Limb (tissue), 2 donors: Measurements from ENCODE around the gene RIBC2.
A peak's percentile ranks its signal among the peaks of the same experiment; 100 is the strongest.
"Not testable (repeated sequence)": the region's sequence is repeated elsewhere in the genome, so short reads cannot be mapped to it uniquely, and the experiment has no call there.

Experiments
- DNase-seq, 2 donors: peaks; one replicate each; pipeline ENCODE4 v3.0.0-alpha.2; 2016; ENCODE audit errors: extremely low spot score in 2 of 2

RIBC2 gene

DNA sequence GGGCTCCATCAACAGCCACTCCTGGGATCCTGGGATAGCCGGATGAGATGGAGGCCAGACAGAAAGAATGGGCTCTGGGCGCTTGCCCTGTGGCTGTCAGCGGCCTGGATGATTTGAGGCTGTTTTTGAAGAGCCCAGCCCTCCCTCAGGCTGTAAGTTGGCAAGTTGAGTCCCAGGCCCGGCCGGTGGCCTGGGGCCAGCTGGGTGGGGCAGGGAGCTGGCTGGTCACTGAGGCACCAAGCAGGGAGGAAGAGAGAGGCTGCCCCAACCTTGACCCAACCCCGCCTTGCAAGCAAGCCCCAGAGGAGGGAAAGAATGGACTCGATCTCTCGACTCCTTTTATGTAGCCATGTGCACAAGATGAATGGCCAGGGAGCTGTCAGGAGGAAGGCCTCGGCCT lies 34.9 kb downstream of the RIBC2 start:
- DNase-seq = peak; percentile 41 to 59

DNA sequence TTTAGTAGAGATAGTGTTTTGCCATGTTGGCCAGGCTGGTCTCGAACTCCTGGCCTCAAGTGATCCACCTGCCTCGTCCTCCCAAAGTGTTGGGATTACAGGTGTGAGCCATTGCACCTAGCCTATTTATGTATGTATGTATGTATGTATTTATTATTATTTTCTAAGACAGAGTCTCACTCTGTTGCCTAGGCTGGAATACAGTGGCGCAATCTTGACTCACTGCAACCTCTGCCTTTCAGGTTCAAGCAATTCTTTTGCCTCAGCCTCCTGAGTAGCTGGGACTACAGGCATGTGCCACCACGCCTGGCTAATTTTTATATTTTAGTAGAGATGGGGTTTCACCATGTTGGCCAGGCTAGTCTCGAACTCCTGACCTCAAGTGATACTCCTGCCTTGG lies 35.9 kb downstream of the RIBC2 start:
- DNase-seq = not testable (repeated sequence)

DNA sequence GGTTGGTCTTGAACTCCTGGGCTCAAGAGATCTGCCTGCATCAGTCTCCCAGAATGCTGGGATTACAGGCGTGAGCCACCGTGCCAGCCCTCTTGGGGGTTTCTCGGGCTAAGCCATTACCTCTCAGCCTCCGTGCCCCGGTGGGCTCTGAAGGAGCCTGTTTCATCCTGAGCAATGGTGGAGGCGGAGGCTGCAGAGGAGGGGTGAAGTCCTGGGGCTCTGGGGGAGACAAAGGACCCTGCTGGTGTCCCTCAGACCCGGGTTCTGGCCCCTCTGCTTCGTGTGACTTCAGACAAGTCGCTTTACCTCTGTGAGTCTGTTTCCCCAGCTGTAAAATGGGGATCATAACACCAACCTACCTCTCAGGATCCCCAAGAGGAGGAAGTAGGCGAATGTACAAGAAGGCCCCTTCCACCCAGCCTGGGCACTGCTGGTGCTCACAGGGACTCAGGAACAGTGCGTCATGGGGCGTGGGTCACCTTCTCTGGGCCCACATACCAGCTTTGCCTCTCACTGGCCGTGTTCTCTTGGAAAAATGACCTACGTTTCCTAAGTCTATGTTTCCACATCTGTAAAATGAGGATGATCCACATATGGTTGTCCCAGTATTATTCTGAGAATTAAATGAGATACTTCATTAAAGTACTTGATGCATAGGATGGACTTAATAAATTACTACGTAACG lies 36.8 kb downstream of the RIBC2 start:
- no peak for DNase-seq

DNA sequence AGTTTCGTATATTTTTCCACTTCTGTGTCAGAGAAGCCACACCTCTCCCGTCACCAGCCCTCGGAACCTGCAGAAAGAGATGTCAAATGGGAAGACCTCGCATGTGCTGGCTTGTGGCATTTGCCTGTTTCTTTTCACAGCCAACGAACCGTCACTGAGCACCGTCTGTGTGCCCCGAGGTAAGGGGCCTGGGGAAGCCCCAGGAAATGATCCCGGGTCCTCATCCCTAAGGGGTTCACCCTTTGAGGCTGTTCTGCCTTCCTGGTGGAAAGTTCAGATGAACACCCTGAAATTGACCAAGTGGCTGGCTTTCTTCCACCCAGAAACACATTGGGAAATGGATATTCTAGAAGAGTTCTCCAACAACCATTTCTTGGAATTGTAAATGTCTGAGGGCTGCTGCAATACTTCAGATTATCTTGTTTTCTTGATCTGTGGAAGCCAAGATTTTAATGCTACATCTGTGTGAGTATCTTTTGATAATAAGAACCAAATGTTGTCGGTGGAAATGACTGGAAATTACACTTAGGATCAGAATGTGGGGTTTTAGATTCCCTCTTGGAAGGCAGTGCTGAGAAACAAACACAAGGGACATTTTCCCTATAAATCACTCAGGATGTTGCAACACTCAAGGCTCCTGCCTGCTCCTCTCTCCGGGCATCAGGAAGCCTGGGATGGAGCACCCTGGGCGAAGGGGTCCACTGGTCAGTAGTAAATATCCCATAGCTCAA lies 37.6 kb downstream of the RIBC2 start:
- peak; percentile 51 to 82 for DNase-seq

- DNase-seq = peak in 1 of 2 donors; percentile 64
Measured at GRCh38 chr22:45451972-45452371, 38.5 kb downstream of the RIBC2 start.

- DNase-seq = peak in 1 of 2 donors; percentile 36
Measured at GRCh38 chr22:45452565-45453379, 39.3 kb downstream of the RIBC2 start.

- peak in 1 of 2 donors; percentile 20 for DNase-seq
Measured at GRCh38 chr22:45453764-45454163, 40.3 kb downstream of the RIBC2 start.

DNA sequence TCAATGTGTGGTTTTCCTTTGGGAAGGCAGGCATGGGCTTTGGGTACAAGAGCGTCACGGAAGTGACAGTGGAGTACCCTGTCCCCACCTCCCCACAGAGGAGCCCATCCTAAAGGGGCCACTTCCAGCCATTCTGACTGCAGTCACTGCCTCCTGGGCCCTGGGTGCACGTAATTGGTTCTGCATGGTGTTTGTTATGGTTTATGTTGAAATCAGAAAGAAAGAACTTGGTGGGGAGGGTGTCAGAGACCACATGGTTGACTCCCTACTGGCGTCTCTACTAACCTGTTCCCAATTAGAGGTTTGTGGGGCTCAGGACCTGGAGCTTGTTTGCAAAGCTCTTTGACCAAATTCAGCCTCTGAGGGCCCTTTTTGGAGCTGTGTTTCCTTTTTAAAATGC lies 40.8 kb downstream of the RIBC2 start:
- no peak for DNase-seq

DNA sequence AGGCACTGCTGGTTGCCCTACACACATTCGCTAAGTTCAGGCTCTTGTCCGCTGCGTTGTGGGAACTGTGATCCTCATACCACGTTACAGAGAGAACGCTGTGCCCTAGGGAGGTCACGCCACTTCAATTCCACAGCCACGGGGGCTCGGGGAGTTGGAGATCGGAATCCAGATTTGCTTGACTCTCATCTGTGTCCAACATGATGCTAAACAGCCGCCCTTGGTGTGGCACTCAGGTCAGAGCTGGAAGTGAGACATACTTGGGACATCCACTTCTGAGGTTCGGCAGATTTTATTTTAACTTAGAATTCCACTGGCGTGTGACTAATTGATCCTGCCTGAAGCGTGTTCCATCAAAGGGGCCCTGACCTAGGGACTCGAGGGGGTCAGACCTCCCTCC lies 41.7 kb downstream of the RIBC2 start:
- DNase-seq = no peak

DNA sequence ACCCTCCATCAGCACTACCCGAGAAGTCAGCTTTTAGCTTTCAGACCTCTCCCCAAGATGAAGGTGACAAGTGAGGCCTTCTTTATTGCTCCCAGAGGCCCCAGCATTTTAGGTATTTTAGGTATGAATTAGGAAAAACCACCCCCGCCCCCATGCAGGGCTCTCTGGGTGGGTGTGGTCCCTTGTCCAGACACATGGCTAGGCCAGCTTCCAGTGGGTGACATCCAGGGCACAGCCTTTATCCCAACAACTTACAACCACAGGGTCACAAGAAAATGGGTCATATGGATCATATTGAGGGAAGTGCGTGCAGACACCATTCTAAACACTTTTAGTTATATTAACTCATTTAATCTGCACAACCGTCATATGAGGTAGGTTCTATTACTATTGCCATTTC lies 42.1 kb downstream of the RIBC2 start:
- DNase-seq = no peak

DNA sequence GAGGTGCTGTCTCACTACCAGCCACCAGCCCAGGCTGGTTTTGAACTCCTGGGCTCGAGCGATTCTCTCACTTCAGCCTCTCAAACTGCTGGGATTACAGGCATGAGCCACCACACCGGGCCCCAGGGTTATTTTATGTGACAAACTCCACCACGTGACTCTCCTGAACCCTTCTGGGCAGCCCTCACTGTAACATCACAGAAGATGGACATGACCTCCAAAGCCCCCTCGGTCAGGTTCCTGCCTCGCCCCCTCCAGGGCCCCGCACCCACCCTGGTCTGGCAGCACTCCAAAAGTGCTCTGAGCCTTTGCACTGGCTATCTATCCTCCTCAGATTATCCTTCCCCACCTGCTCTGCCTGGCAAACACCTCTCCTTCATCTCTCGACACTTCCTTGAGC lies 43.3 kb downstream of the RIBC2 start:
- no peak for DNase-seq

- DNase-seq = no peak
Measured at GRCh38 chr22:45458532-45458931, 45.0 kb downstream of the RIBC2 start.

GRCh38 chr22:45459235-45459634 lies 45.7 kb downstream of the RIBC2 start:
- DNase-seq = no peak

DNA sequence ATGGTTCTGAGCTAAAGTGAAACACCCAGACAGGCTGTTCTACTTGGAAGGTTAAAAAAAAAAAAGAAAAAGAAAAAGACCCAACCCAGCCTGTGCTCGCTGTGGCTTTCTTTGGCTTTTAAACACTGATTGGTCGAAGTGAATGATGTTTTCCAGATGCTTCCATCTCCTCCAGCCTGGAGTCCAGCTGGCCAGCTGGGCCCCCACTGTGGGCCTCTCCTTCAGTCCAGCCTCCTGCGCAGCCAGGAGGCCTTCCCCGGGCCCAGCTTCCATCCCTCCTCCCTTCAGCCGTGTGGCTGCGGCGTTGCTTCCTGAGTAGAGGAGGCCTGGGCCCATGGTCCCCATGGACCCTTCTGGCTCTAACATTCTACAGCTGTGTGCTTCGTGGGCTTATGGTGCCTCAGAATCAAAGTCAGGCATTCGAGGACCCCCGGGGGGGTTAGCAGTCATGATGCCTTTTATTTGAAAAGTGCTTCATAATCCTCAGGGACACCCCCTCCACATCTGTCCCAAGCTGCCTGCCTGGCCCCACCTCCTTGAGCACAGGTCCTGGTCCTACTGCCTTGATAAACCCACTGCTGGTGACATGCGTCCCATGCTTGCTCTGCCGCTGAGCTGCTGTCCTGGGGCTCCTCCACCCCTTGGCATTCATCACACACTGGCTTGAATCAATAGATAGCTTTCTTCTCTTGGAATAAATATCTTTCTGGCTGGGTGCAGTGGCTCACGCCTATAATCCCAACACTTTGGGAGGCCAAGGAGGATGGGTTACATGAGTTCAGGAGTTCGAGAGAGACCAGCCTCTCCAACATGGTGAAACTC lies 47.0 kb downstream of the RIBC2 start:
- peak; percentile 79 to 93 for DNase-seq

- DNase-seq = no peak
Measured at GRCh38 chr22:45462034-45462655, 48.7 kb downstream of the RIBC2 start.

GRCh38 chr22:45463691-45464090 lies 50.2 kb downstream of the RIBC2 start:
- DNase-seq = not testable (repeated sequence)

GRCh38 chr22:45465633-45466032 lies 52.1 kb downstream of the RIBC2 start:
- no peak for DNase-seq

DNA sequence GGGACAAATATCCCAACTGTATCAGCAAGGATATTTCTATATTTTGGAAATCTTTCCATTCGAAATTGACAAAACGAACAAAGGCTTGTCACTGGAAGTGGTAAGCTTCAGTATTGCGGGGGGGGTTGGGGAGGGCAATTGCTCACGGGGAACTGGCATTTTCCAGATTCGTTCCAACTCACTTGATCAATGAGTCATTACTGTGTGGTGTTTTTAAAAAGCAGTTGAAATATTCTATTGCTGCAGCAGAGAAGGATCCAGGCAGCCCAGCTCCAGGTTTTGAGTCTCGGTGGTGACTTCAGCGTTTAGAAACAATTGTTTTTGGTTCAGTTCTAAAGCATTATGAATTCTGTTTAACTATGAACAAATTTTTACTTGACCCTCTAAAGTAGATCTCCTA lies 55.4 kb downstream of the RIBC2 start:
- DNase-seq = no peak

- DNase-seq = peak in 1 of 2 donors; percentile 71
Measured at GRCh38 chr22:45469281-45470073, 56.0 kb downstream of the RIBC2 start.

DNA sequence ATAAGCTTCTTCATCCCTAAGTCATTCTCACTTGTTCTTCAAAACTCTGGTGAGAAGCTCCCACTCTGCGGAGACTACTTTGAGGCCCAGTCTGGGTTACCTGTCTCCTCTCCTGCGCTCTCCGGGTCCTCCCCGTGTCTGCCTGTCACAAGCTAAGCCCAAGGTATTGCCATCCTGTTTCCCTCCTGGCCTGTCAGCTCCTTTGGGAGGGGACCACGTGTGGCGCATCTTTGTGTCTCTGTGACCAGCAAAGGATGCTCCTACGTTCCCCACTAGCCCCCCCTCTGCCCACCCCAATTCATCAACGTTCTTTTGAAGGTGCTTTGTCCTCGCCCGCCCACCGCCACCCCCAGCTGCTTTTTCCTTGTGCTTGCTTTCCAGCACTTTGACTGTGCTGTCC lies 57.4 kb downstream of the RIBC2 start:
- no peak for DNase-seq
